SJSA1 (cell line): ENCODE measurements around the gene ZNF574. TPM values are rescaled to one million over a fixed set of nuclear protein-coding genes. Genes with fewer than 3 reads are reported as not detected.
"Not testable (repeated sequence)": the region's sequence is repeated elsewhere in the genome, so short reads cannot be mapped to it uniquely, and the experiment has no call there.

Experiments used
- DNase-seq, 2 experiments: peaks; one replicate each; pipeline ENCODE4 v3.0.0-alpha.2; 2015 to 2020; ENCODE audit warnings: low spot score in 2 of 2, low read depth in 1 of 2
- H3K27ac ChIP-seq: fragments of 250-450 bp; sonication (Bioruptor Pico); 2 replicates; pipeline ENCODE4 v1.5.1; 2020; ENCODE audit warnings: mild to moderate bottlenecking, moderate library complexity
- H3K27me3 ChIP-seq: fragments of 250-450 bp; sonication (Bioruptor Pico); replicated peaks from 2 replicates; pipeline ENCODE4 v1.5.1; 2020; ENCODE audit warnings: mild to moderate bottlenecking, moderate library complexity
- H3K36me3 ChIP-seq: fragments of 250-450 bp; sonication (Bioruptor Pico); 2 replicates; pipeline ENCODE4 v1.5.1; 2020; ENCODE audit warnings: mild to moderate bottlenecking
- H3K4me1 ChIP-seq: fragments of 250-450 bp; sonication (Bioruptor Pico); replicated peaks from 2 replicates; pipeline ENCODE4 v1.6.1; 2021; ENCODE audit warnings: mild to moderate bottlenecking
- H3K4me3 ChIP-seq: fragments of 250-450 bp; sonication (Bioruptor Pico); 2 replicates; pipeline ENCODE4 v1.5.1; 2020; ENCODE audit warnings: mild to moderate bottlenecking
- H3K9me3 ChIP-seq: fragments of 250-450 bp; sonication (Bioruptor Pico); replicated peaks from 2 replicates; pipeline ENCODE4 v1.5.1; 2020; ENCODE audit warnings: mild to moderate bottlenecking
- total RNA-seq: library from RNA; depleted of rRNA; stranded (reverse); fragments of >200 nt; shearing (Covaris generic); gene quantifications from 2 replicates; pipeline ENCODE4 v1.2.3, GENCODE V29; 2014

Gene ZNF574
- total RNA-seq, 1 experiment from 2014 or later, result 23.0 TPM

DNA sequence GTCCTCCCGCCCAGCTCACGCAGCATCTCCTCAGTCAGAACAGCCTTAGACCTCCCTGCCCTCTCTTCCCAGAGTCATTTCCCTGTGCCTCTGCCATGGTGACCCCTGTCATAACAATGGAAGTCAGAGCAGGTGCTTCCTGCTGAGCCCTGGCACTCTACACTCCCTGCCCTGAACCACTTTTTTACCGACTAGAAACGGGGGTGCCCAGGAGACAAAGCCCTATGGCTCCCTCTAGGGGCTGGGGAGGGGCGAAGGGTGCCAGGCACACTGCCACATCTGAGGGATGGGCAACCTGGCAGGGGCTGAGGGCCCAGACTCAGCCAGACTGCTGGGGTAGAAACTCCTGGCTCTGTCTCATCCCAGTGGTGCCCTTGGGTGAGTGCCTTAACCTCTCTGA, 16.4 kb downstream of the ZNF574 start:
- H3K4me1 ChIP-seq, result peaks cover 32% of the 10 kb centered on the region
- DNase-seq, result no peak
- no peaks in the 10 kb centered on the region for H3K9me3 ChIP-seq
- no peaks in the 10 kb centered on the region for H3K36me3 ChIP-seq
- H3K27ac ChIP-seq, result no peak overlapping the region
- H3K27me3 ChIP-seq, result no peaks in the 10 kb centered on the region
- H3K4me3 ChIP-seq, result no peak overlapping the region

DNA sequence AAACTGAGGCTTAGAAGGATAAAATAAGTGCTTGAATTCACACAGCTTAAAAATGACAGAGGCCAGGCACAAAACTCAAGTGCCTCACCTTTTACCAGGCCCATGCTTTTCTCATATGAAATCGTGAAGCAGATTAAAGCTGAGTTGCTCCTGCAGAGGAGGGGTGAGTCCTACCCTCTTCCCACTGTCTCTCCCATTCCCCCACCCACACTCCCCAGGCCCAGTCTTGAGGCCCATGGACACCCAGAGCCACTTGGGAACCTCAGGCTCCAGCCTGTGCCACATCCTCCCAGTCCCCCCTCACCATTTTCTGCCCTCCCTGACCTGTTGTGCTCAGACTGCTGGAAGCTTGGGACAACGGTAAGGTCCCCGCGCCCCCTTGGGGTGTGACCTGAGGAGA, 17.5 kb downstream of the ZNF574 start:
- DNase-seq, result no peak
- Histone ChIP-seq H3K9me3 (no peaks in the 10 kb centered on the region), H3K27ac (no peak overlapping the region)

DNA sequence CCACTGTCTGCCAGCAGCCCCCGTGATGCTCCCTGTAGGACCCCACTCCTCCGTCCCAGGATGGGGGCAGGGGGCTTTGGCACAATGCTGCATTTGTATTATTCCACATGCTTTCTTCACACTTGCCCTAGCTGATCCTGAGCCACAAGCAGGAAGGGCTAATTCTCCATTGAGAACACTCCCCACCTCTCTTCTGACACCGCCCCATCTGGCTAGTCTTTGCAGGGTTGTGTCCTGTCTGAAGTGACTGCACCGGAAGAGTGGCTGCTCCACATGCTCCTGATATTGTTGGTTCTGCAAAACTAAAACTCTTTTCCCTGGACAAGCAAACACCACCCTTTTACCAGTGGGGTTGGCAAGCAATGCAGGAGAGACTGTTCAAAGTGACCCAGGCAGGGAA, 18.0 kb downstream of the ZNF574 start:
- Histone ChIP-seq H3K36me3 (no peaks in the 10 kb centered on the region), H3K27ac (no peak overlapping the region), H3K9me3 (no peaks in the 10 kb centered on the region), H3K4me3 (no peak overlapping the region), H3K27me3 (no peaks in the 10 kb centered on the region), H3K4me1 (peaks cover 19% of the 10 kb centered on the region)
- no peak for DNase-seq

More for the DNA sequence above, 17.5 kb downstream of the ZNF574 start:
- peaks cover 23% of the 10 kb centered on the region for H3K4me1 ChIP-seq
- no peaks in the 10 kb centered on the region for H3K27me3 ChIP-seq
- H3K4me3 ChIP-seq, result no peak overlapping the region
- no peaks in the 10 kb centered on the region for H3K36me3 ChIP-seq

GRCh38 chr19:42095142-42095813, 19.3 kb downstream of the ZNF574 start:
- 0 out of 2 replicates have a peak, but pooled peaks cover 2% of the 10 kb centered on the region for H3K9me3 ChIP-seq
- no peaks in the 10 kb centered on the region for H3K36me3 ChIP-seq
- H3K27ac ChIP-seq, result no peak overlapping the region
- H3K4me1 ChIP-seq, result peaks cover 24% of the 10 kb centered on the region
- DNase-seq, result no peak
- no peak overlapping the region for H3K4me3 ChIP-seq
- no peaks in the 10 kb centered on the region for H3K27me3 ChIP-seq

DNA sequence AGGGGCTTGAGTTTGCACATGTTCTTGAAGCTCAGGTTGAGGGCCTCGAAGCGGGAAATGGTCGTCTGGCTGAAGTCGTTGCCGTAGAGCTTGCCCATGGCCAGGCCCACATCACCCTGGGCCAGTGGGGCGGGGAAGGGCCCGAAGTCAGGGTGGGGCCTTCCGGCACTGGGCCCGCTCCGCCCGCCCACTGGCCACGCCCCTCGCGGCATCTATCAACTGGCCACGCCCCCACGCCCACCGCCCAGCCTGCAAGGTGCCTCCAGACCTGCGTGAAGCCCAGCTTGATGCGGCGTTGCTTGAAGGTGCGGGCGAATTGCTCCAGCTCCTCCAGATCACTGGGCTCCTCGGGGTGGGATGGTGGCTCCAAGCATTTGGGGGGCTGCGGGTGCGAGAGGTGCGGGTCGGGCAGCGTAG, 19.9 kb downstream of the ZNF574 start:
- Histone ChIP-seq H3K9me3 (0 out of 2 replicates have a peak, but pooled peaks cover 2% of the 10 kb centered on the region), H3K27me3 (no peaks in the 10 kb centered on the region), H3K27ac (no peak overlapping the region), H3K36me3 (no peaks in the 10 kb centered on the region), H3K4me1 (peaks cover 25% of the 10 kb centered on the region), H3K4me3 (no peak overlapping the region)
- no peak for DNase-seq

DNA sequence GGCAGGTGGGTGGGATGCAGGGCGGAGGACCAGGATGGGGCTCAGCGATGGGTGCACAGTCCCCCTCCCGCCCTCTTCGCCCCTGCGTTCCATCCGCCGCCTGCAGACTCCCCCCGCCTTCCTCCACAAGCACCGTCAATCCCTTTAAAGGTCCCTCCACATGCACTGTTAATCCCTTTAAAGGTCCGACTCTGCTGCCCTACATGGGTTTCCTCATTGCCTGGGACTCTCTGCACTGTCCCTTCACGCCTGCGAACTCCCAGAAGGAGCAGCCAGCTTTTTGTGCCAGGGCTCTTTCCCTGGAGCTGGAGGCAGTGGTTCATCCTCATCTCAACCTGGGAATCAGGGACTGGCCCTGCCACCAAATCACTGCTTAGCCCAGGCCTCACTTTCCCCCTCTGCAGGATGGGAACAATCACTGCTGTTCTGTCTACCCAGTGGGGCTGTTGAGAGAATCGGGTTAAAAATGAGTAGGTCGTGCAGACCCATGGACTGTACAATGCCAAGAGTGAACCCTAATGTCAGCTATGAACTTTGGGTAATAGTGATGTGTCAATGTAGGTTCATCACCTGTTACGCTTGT, 20.4 kb downstream of the ZNF574 start:
- H3K36me3 ChIP-seq, result no peaks in the 10 kb centered on the region
- peaks cover 21% of the 10 kb centered on the region for H3K4me1 ChIP-seq
- H3K27ac ChIP-seq, result no peak overlapping the region
- DNase-seq, result no peak
- H3K4me3 ChIP-seq, result no peak overlapping the region
- no peaks in the 10 kb centered on the region for H3K27me3 ChIP-seq
- 0 out of 2 replicates have a peak, but pooled peaks cover 2% of the 10 kb centered on the region for H3K9me3 ChIP-seq

GRCh38 chr19:42097461-42097860, 21.5 kb downstream of the ZNF574 start:
- H3K4me1 ChIP-seq, result peaks cover 15% of the 10 kb centered on the region
- no peak for DNase-seq
- H3K27me3 ChIP-seq, result no peaks in the 10 kb centered on the region
- H3K9me3 ChIP-seq, result 0 out of 2 replicates have a peak, but pooled peaks cover 2% of the 10 kb centered on the region
- H3K4me3 ChIP-seq, result no peak overlapping the region
- H3K27ac ChIP-seq, result no peak overlapping the region
- H3K36me3 ChIP-seq, result no peaks in the 10 kb centered on the region

DNA sequence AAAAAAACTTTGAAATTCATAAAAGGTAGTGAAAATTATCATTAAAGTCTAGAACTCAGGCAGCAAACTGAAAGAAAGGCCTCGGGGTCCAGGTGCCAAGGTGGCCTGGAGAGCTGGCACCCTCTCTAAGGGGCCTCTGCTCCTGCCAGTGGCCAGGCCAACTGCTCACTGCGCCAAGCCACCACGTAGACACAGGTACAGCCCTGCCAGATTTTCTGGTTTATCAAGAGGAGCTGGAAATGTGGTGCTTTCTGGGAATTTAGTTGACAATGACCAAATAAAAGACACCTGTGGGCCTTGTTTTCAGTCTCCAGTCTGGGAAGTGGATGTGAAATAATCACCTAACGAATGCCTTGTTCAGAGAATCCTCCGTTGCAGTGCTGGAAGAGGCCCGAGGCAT, 22.8 kb downstream of the ZNF574 start:
- no peak for DNase-seq
- no peaks in the 10 kb centered on the region for H3K27me3 ChIP-seq
- H3K9me3 ChIP-seq, result 0 out of 2 replicates have a peak, but pooled peaks cover 2% of the 10 kb centered on the region
- H3K27ac ChIP-seq, result no peak overlapping the region
- peaks cover 15% of the 10 kb centered on the region for H3K4me1 ChIP-seq
- H3K36me3 ChIP-seq, result no peaks in the 10 kb centered on the region
- no peak overlapping the region for H3K4me3 ChIP-seq

- no peak overlapping the region for H3K27ac ChIP-seq
- no peaks in the 10 kb centered on the region for H3K36me3 ChIP-seq
- H3K4me1 ChIP-seq, result peaks cover 15% of the 10 kb centered on the region
- DNase-seq, result no peak
- H3K4me3 ChIP-seq, result no peak overlapping the region
- no peaks in the 10 kb centered on the region for H3K27me3 ChIP-seq
- H3K9me3 ChIP-seq, result 0 out of 2 replicates have a peak, but pooled peaks cover 2% of the 10 kb centered on the region
These were observed 23.5 kb downstream of the ZNF574 start for GRCh38 chr19:42099336-42099925.

GRCh38 chr19:42100241-42100640, 24.3 kb downstream of the ZNF574 start:
- not testable (repeated sequence) for H3K36me3 ChIP-seq, H3K9me3 ChIP-seq, H3K27ac ChIP-seq, H3K27me3 ChIP-seq, H3K4me3 ChIP-seq
- DNase-seq, result peak in 1 of 2 experiments; percentile 41
- peaks cover 15% of the 10 kb centered on the region for H3K4me1 ChIP-seq

- no peak for DNase-seq
- Histone ChIP-seq H3K4me1 (peaks cover 15% of the 10 kb centered on the region), H3K4me3 (no peak overlapping the region)
These were observed 26.9 kb downstream of the ZNF574 start for GRCh38 chr19:42102877-42103276.

DNA sequence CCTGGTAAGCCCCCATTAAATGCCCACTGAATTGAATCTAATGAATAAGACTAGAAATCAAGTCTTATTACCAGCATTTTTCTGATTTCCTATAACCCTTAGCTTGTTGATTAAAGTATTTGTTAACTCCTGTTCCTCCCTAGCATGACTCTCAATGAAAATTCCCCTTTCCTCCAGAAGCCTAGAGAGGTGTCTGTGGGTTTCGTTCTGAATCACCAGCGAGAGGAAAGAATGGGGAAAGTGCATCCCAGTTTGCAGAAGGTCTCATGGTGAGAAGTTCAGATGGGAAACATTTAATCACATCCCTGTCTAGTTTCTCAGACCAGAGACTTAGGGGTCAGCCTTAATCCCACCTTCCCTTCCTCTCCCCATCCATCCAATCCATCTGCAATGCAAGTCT, 29.4 kb downstream of the ZNF574 start:
- no peak for DNase-seq

More at GRCh38 chr19:42102877-42103276, 26.9 kb downstream of the ZNF574 start:
- Histone ChIP-seq H3K27ac (no peak overlapping the region), H3K36me3 (no peaks in the 10 kb centered on the region), H3K9me3 (0 out of 2 replicates have a peak, but pooled peaks cover 2% of the 10 kb centered on the region), H3K27me3 (no peaks in the 10 kb centered on the region)

GRCh38 chr19:42108527-42109389, 32.8 kb downstream of the ZNF574 start:
- H3K27ac ChIP-seq, result no peak overlapping the region
- H3K4me1 ChIP-seq, result peaks cover 30% of the 10 kb centered on the region
- no peaks in the 10 kb centered on the region for H3K36me3 ChIP-seq
- H3K4me3 ChIP-seq, result no peak overlapping the region
- peak; percentile 61 to 85 for DNase-seq
- H3K27me3 ChIP-seq, result no peaks in the 10 kb centered on the region
- no peaks in the 10 kb centered on the region for H3K9me3 ChIP-seq

More for the DNA sequence above, 29.4 kb downstream of the ZNF574 start:
- no peaks in the 10 kb centered on the region for H3K9me3 ChIP-seq
- H3K4me1 ChIP-seq, result peaks cover 4% of the 10 kb centered on the region
- no peak overlapping the region for H3K27ac ChIP-seq
- H3K36me3 ChIP-seq, result no peaks in the 10 kb centered on the region
- H3K27me3 ChIP-seq, result no peaks in the 10 kb centered on the region
- no peak overlapping the region for H3K4me3 ChIP-seq
